NCI-H1417 (cell line): ENCODE results near the gene STXBP6.
A peak's percentile ranks its signal among the peaks of the same experiment; 100 is the strongest.
"Not testable (repeated sequence)": the region's sequence is repeated elsewhere in the genome, so short reads cannot be mapped to it uniquely, and the experiment has no call there.

ENCODE experiments used
- DNase-seq, 3 experiments: peaks; one replicate each; lab custom pipeline; 2025; lab: John Stamatoyannopoulos, UW

STXBP6 gene

DNA sequence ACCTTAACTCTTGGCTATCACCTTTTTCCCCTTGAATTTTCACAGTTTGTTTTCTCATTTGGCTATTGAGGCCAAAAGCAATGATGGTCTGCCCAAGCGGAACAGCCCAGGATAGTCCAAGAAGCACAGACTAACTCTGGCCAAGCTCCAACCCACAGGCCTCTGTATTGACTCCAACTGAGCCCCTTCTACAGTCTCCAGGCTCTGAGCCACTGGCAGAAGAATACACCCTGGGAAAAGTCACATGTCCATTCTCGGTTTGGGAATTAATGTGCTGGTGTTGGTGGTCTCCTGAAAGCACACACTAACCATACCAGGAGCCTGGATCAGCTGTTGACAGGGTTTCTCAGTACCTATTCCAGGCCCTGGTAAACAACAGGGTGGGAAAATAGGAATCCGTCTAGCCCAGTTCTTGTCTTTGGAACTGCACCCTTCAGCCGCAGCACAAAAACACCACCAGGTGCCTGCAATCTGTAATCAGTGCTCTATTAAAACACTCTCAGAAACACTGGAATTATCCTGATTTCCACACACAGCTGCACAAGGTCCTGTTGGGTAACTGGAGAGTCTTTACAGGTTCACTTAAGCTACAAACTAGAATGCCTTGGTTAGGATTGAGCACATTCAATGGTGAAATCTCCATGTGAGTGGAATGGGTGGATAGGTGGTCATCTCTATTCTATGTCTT is 63.6 kb downstream of the STXBP6 start:
- peak in 1 of 3 experiments; percentile 19 for DNase-seq

DNA sequence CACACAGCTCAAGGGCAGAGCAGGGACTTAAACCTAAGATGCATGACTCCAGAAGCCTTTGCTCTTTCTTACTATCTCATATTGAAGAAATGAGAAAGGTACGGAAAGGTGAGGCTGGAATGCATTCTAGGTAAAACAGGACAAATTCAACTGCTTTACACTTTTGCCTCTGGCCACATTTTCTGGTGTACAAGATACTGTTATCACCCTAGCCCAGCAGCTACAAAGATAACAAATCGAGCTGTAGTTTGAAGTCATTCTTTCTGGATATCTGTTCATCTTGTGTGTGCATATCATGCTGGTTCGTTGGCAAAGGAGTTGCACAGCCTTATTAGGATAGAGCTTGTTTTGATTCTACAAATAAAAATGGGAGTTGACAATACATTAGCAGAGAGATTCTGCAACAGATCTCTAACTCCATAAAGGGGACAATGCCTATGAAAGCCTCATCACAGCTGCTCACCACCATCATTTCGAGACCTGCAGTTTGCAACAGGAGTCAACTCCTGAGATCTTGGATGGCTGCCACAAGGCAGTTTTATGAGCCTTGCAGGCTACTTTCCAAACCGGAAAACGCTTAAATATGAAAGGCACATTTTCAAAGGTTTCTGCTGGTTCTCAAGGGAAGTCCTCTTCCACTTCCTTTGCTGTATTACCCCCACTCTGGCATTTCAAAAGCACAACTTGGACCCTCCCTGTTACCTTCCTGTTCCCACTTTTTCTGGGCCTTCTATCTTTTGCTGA is 64.9 kb downstream of the STXBP6 start:
- DNase-seq, result no peak

DNA sequence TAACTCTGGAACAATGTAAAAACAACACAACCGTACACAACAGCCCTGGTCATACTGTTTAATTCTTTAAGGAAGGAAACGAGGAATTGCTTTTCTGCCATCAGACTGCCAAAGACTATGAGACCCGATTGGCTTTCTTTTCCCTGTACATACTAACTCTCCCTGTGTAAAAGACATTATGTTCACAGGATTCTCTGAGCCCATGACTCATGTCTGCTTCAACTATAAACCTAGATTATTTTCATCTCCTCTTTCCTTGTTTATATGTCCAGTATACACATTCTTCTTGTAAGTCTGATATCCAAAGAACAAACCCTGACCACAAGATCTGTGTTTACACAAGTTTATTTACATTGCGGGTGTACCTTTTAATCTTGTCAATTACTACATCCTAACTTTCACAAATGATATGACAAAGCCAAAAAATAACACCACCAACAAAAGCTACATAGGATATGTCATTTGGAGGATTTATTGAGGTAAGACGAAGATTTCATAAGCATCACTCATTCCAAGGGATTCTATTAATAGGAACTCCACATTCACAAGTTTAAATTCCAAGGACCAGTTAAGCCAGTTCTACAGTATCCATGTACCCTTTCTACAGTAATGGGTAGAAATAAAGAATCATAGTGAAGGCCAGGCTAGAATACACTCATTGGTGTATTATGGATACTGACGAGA is 67.3 kb downstream of the STXBP6 start:
- DNase-seq, result peak in 1 of 3 experiments; percentile 22

DNA sequence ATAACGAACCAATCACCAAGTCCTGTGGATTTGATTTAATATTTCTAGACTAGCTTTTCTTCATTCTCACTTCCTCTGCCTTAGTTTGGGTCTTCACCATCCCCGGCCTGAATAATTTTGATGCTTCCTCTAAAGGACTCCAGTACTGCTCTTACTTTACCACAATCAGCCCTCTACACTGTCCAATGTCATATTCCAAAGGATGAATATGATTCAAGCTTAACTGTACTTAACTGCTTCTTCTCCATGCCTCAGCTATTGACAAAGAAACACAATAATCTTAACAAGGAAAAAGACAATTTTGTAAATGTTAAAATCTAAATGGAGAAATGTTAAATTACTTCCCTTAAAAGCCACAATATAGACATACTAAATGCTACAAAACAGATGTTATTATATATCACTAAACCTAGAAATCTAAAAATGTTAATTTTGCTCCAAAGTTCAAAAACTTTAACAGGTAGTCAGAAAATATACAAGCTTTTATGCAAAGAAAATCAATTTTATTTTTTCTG is 70.2 kb downstream of the STXBP6 start:
- DNase-seq, result no peak

DNA sequence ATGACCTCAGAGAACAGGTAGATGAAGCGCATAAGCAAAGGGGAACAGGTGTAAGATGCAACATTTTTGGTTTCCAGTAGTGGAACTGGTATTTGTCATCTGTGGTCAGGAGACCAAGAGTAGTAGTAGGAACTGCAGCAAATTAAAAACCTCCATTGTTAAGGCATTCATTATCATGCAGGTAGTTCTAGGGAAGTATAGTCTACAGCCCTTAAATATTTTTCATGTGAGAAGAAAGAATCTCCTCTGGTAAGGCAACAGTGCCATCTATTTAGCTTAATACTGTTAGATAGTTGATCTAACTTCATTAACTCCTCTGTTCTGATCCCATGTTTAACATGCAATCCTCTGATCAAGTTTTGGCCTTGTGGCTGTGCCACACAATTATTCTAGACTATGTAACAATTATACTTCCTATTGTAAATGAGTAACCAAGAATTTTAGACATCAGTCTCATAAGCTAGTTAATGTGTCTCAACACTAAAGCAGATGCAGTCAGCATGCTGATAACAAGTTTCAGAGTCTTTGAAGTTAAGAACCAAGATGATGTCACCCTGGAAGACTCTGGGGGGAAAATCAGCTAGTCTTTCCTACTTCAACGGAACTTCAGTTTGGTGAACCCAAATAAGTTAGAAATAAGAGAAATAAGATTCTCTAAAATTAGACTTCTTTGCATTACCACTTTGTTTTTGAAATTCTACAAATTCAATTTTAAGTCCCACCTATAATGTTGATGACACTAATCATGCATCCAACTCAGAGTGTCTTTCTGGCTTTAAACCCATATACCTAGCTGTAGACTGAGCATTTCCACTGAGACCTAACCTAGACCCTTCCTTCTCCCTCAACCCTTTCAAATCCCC is 70.9 kb downstream of the STXBP6 start:
- DNase-seq, result no peak

DNA sequence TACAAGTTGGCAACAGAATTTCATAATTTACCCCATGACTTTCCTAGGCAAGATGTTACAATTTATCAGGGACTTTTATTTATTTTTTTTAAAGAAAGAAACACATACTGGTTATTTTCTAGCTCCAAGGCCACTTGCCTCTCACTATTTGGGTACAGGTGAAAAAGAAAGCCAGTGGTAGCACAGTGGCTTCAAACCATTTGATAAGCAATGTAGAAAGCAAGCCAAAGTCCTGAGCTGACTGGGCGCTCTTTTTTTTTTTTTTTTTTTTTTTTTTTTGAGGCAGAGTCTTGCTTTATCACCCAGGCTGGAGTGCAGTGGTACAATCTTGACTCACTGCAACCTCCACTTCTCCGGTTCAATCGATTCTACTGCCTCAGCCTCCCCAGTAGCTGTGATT is 73.3 kb downstream of the STXBP6 start:
- no peak for DNase-seq

DNA sequence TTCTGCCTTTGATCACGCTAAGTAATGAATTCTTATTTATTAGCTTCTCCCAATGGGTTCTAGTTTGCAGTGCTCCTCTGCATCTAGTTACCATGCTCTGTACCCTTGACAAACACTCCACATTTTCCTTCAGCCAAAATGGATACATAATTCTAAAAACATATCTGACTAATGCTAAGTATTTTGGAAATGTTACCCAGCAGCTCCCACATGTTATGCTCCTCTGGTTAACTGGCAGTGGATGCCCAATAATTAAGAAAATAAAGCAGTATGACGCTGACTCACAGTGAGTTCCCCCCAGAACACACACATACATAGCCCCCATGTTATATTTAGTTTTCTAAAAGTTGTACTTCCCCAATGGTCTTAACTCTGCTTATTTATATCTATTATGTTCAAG is 74.6 kb downstream of the STXBP6 start:
- DNase-seq, result no peak

DNA sequence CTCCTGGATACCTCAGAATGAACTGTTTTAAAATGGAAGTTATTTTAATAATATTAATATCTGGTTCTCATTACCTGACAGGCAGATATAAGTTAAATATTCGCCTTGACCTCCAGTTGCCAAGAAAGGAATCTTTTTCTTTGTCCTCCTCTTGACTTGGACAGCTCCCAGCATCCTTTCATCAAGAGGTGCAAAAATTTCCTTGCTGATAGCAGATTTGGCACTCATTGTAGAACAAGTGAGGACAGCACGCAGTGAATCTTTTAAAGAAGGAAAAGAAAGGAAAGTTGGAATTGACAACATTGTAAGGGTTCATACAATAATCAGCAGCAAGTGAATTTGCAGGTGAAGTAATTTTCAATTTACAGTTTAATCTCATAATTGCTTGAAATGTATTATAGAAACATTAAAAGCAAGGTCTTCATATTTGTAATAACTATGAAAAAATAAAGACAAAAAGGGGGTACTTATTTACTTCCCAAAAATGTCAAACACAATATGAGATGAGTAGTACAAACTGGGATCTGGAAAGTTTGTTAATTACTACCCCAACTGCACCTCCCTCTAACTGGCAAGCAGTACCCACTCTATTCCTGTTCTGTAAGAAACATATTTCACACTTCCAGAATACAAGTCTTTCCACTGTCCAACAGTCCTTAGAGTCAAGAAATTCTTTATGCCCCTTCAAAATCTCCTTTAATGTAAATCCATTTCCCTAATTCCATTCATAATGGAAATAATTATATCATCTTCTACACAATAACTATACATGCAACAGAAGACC is 75.2 kb downstream of the STXBP6 start:
- no peak for DNase-seq

DNA sequence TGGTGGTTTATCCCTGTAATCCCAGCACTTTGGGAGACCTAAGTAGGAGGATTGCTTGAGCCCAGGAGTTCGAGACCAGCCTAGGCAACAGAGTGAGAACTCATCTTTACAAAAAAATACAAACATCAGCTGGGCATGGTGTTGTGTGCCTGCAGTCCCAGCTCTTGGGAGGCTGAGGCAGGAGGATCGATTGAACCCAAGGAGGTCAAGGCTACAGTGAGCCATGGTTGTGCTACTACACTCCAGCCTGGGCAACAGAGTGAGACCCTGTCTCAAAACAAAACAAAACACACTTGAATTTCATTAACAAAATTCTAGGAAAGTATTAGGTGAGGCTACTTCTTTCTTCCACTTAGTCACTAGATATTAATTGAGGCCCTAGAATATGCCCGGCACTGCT is 77.1 kb downstream of the STXBP6 start:
- DNase-seq, result no peak

DNA sequence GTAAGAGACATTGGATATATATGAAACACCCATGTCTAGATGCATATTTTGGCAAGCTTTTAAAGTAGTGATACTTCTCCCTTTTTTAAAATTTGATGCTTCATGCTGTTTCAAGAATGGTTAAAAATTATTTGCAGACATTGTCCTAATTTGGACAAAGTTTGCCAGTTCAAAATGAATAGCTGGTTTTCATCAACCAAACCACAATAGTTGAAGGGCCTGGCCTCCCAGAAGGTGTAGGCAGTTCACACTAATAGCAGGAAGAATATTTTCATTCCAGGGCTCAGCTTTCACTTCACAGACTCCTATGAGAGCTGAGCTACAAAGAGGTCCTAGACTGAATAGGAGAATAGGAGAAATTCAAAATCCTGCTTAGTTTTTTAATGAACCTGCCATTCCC is 78.7 kb downstream of the STXBP6 start:
- DNase-seq, result no peak

DNA sequence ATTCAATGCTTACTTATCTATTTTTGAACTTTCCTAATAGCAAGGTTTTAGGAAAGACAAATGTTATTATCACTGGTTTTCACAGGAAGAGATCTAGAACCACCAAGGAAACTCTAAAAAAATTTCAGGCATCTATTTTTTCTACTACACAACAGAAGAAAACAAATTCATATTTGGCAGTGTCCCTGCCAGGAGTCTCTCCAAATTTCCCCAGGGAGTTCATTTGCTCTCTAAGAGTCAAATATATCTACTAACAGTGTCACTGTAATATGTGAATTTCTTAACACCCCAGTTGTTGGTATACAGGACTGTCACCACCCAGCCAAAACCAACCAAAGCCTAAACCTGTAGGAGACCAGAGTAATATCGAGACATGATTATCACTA is 83.4 kb downstream of the STXBP6 start:
- no peak for DNase-seq

DNA sequence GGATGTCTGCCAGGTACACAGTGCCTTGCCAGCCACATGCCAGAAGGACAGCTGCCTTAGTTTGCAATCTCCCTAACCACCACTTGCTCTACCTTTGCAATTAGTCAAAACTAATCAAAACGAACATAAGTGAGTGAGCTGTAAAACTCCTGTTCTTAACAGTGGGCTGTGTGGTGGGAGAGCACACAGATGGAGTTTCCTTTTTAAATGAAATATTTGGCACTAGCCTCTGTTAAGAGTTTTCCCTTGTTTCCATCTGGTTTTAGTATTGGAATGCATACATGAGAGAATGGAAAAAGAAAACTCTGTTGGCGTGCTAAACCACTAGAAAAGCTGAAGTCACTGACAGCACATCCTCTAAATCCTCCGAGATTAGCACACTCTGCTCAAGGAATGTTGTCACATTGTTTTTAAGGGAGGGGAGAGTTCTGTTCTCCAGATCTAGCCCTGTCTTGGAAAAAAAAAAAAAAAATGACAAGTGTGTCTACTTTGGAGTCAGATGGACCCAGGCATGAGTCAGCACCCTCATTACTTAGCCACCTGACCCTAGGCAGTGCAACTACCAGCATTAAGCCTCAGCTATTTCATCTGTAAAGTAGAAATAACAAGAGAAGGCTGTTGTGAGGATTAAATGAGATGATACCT is 83.9 kb downstream of the STXBP6 start:
- DNase-seq, result no peak

DNA sequence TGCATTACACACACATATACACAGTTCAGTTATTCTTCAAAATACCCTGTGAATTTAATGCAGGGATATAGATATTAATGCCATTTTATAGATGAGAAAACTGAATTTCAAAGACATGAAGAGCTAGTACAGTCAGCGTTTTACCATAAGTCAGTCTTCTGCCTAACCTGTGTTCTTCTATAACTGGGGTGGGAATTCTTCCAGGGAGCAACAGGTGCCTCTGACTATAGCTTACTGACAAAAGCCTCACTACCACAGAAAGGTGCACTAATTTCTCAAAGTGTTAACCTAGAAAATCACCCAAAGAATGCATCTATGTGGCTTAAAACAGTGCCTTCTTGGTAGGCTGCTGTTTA is 84.4 kb downstream of the STXBP6 start:
- no peak for DNase-seq

DNA sequence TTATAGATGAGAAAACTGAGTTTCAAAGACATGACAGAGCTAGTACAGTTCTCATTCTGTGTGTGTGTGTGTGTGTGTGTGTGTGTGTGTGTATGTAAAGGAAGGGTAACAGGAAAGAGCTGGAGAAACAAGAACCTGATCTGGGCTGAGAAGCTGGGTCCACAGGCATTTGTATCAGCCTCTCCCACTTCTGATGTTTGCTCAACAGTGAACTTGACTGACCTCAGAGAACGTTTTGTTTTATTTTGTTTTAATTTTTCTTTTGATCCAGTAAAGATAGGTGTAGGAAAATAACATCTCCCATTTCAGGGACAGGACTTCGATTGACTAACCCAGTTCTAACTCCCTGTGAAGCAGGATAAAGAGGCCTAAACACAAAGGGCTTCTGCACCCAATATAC is 85.4 kb downstream of the STXBP6 start:
- no peak for DNase-seq

DNA sequence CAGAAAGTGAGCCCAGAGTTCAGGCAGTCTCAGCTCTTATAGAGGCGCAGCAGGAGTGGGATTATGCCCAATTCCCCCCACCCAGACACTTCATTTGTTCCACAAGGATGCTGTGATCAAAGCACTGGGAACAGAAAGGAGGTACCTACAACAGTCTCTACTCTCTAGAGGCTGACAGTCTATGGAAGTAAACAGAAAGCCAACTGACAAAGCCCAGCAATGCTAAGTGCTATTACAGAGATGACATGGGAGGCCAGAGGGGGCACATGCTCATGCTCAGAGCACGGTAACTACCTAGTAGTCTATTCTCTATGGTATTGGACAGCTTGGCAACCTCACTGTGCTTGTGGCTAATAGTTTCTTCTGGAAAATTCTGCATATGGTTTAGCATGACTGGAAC is 85.9 kb downstream of the STXBP6 start:
- no peak for DNase-seq

DNA sequence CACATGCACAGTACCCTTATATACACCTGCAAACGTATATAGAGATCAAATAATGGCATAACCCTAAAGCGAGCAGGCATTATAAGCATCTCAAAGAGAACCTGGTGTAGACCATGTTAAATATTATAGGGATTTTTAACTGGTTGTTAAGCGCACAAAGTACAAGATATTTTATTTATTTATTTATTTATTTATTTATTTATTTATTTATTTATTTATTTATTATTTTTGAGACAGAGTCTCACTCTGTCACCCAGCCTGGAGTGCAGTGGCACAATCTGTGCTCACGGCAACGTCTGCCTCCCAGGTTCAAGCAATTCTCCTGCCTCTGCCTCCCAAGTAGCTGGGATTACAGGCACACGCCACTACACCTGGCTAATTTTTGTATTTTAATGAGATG is 87.8 kb downstream of the STXBP6 start:
- not testable (repeated sequence) for DNase-seq

DNA sequence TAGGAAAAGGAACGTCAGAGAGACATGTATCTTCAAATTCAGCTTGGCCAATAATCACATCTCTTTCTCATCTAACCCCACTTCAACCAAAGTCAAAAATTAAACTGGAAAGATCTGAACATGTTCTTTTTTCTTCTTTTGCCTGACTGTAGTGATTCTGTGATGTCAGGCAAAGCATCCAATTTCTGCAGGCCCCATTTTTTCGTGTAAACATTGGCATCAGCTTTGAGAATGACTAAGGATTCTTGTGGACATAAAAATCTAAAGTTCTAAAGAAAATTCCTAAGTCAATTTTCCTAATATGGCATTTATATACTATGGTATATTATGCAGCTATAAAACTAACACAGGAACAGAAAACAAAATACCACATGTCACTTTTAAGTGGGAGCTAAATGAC is 89.1 kb downstream of the STXBP6 start:
- DNase-seq, result no peak

DNA sequence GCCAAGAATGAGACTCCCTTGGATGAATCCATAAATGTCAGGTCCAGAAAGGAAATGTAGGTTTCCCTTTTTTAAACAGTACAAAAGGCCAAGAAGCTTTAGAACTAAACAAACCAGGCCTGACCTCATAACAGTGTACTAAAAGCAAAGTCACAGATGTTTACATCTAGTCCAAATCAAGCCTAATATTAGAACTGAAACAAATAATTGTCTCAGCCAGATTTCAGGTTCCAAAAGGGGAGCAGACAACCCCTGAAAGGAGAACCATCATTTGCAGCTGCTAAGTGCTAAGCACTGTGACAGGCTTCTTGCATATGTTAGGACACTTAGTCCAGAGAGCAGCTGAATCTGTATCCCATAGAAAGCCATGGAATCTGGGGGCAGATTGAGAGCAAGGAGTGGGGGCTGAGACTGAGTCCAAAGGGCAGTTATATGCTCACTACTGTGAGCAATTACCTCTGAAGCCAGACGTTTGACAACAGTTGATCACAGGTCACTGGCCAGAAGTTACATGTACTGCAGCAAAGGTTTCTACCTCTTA is 90.1 kb downstream of the STXBP6 start:
- no peak for DNase-seq

DNA sequence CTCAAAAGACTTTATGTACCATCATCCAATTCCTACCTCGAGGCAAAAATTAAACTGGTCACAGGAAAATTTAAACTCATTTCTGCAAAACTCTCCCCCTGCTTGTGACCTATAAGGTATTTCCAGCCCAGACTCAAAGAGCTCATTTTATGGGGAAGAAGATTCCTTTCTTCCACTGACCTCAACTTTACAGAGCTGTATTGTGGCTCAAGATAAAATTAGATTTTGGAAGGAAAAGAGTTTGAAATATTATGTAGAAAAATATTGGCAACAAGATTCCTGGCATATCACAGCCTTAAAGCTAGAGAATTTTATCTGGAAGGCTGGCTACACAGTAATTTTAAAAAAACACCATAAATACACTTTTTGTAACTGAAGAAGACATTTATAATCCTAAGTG is 91.7 kb downstream of the STXBP6 start:
- no peak for DNase-seq

DNA sequence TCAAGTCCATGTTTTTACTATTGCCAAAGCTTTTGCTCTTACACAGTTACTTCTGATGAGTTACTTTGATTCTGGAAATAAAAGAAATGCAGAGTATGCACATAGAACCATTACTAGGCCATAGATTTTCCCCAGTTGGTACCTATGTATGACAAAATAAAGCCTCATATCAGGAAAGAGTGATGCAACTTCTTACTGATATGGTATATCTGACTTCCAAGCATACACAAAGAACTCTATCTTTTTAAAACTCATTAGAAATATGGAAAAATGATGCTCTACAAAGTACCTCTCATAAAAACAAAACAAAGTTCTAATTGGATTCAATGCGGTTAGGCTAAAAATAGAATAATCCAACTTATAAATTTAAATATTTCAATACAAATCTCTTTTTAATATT is 92.1 kb downstream of the STXBP6 start:
- no peak for DNase-seq

DNA sequence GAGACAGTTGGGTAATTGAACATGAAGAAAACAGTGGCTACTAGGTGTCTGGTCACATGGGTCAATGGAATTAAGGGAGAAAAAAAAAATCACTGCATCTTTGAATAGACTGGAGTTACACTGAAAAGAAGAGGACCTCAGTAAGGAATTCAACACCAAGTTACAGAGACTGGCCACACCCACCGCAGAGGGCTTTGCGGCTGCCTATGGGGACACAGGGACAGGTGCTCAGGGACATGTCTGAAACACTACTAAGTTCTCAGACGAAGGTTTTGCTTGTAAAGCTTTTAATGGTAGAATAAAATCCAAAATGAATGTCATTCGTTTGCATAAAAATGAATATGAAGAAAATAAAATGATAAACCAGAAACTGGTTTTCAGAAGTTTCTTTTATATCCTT is 93.8 kb downstream of the STXBP6 start:
- no peak for DNase-seq
